GM12801 (cell line): ENCODE results near the gene FYCO1.

Source experiments
- CTCF ChIP-seq: IDR thresholded peaks from one replicate; pipeline ENCODE4 v1.5.1; 2011; ENCODE audit warnings: control low read depth; ENCODE audit not compliant: insufficient read length; ENCODE audit errors: extremely low read depth

FYCO1 gene

GRCh38 chr3:46007280-46007679, 11.7 kb upstream of the FYCO1 start:
- TF ChIP-seq CTCF, result no peak

- TF ChIP-seq CTCF, result no peak
These were observed 10.8 kb upstream of the FYCO1 start for GRCh38 chr3:46006238-46007032.

- TF ChIP-seq CTCF, result no peak
These were observed 5.6 kb upstream of the FYCO1 start for GRCh38 chr3:46001178-46001577.

GRCh38 chr3:45997942-45998341, 2.3 kb upstream of the FYCO1 start:
- TF ChIP-seq CTCF, result no peak

GRCh38 chr3:45994419-45995235, 997 bp downstream of the FYCO1 start:
- TF ChIP-seq CTCF, result no peak

GRCh38 chr3:45993421-45994027, 2.1 kb downstream of the FYCO1 start:
- no peak for TF ChIP-seq CTCF

- TF ChIP-seq CTCF, result no peak
These were observed 2.8 kb downstream of the FYCO1 start for GRCh38 chr3:45992821-45993221.
